ENCODE results near the gene TAGAP. TPM values are rescaled to one million over a fixed set of nuclear protein-coding genes. Genes with fewer than 3 reads are reported as not detected.

Gene TAGAP
- total and polyA plus RNA-seq, 10 of the 15 experiments (the other 5 are each of a cell fraction or from before 2014, with no cell fraction given): 5.3 to 27.4 (median 18.9) TPM

DNA sequence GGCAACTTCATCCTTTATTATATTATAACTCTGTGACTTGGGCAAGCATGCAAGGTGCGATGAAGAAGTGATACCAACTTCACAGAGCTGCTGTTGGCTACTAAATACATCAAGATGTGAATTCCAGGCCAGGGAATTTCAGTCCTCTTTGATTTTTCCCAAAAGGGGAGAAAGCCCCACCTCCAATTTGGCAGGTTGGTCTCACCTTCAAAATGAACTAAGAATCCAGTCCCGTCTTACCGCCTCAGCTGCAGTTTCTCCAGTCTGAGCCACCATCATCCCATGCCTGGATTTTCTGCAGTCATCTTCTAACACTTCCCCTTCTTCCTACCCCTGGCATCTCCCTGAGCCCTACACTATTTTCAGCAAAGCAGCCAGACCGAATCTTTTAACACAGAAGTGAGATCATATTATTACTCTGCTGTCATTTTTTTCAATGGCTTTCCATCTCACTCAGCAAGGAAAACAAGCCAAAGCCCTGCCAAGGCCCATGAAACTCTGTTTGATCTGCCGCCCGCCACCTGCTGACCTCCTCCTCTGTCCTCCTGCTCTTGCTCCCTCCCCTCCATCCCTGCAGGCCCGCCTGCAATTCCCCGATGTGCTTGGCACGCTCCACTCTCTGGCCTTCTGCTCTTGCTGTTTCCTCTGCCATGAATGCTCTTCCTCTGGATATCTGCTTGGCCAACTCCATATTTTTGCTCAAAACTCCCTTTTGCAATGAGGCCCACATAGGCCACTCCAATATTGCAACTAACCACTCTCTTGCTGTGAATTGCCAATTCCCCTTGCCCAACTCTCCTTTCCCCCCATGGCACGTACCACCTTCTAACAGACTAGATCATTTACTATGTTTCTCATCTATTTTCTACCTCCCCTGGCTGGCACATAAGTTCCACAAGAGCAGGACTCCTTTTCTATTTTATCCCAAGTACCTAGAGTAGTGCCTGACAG lies 46.0 kb upstream of the TAGAP start (continued):
- TF ChIP-seq, protein P1, sequence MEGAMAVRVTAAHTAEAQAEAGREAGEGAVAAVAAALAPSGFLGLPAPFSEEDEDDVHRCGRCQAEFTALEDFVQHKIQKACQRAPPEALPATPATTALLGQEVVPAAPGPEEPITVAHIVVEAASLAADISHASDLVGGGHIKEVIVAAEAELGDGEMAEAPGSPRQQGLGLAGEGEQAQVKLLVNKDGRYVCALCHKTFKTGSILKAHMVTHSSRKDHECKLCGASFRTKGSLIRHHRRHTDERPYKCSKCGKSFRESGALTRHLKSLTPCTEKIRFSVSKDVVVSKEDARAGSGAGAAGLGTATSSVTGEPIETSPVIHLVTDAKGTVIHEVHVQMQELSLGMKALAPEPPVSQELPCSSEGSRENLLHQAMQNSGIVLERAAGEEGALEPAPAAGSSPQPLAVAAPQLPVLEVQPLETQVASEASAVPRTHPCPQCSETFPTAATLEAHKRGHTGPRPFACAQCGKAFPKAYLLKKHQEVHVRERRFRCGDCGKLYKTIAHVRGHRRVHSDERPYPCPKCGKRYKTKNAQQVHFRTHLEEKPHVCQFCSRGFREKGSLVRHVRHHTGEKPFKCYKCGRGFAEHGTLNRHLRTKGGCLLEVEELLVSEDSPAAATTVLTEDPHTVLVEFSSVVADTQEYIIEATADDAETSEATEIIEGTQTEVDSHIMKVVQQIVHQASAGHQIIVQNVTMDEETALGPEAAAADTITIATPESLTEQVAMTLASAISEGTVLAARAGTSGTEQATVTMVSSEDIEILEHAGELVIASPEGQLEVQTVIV (IDR thresholded peaks at IDR 0.05; ENCODE audit: borderline replicate concordance, partially characterized antibody): no peak
- TF ChIP-seq ZNF24 (IDR thresholded peaks at IDR 0.05): no peak
- TF ChIP-seq, protein P2, sequence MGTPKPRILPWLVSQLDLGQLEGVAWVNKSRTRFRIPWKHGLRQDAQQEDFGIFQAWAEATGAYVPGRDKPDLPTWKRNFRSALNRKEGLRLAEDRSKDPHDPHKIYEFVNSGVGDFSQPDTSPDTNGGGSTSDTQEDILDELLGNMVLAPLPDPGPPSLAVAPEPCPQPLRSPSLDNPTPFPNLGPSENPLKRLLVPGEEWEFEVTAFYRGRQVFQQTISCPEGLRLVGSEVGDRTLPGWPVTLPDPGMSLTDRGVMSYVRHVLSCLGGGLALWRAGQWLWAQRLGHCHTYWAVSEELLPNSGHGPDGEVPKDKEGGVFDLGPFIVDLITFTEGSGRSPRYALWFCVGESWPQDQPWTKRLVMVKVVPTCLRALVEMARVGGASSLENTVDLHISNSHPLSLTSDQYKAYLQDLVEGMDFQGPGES (IDR thresholded peaks at IDR 0.05): no peak
- TF ChIP-seq STAT1 (conservative IDR thresholded peaks at IDR 0.05): no peak
- no peak for TF ChIP-seq NFIC (IDR thresholded peaks at IDR 0.05; ENCODE audit: low read depth, low read length)
- no peak for TF ChIP-seq SIN3A (IDR thresholded peaks at IDR 0.05; ENCODE audit: low read depth, low read length)
- no peak for TF ChIP-seq POU2F2 (IDR thresholded peaks at IDR 0.05; ENCODE audit: borderline replicate concordance, low read depth, low read length)
- TF ChIP-seq, protein P3, sequence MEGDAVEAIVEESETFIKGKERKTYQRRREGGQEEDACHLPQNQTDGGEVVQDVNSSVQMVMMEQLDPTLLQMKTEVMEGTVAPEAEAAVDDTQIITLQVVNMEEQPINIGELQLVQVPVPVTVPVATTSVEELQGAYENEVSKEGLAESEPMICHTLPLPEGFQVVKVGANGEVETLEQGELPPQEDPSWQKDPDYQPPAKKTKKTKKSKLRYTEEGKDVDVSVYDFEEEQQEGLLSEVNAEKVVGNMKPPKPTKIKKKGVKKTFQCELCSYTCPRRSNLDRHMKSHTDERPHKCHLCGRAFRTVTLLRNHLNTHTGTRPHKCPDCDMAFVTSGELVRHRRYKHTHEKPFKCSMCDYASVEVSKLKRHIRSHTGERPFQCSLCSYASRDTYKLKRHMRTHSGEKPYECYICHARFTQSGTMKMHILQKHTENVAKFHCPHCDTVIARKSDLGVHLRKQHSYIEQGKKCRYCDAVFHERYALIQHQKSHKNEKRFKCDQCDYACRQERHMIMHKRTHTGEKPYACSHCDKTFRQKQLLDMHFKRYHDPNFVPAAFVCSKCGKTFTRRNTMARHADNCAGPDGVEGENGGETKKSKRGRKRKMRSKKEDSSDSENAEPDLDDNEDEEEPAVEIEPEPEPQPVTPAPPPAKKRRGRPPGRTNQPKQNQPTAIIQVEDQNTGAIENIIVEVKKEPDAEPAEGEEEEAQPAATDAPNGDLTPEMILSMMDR (IDR thresholded peaks at IDR 0.05 in 2 of 3, conservative IDR thresholded peaks at IDR 0.05 in 1 of 3; ENCODE audit: control insufficient read depth in 2 of 3, extremely low read depth in 1 of 3, insufficient read depth in 1 of 3, low read depth in 3 of 3, low read length in 3 of 3): no peak
- TF ChIP-seq ZBED1 (IDR thresholded peaks at IDR 0.05; ENCODE audit: borderline replicate concordance): no peak
